NCI-H1105 treated with DMSO at 0.1 percent for 48 hours (cell line): ENCODE measurements around the gene GNG12.
A peak's percentile ranks its signal among the peaks of the same experiment; 100 is the strongest.

Experiments
- DNase-seq: peaks from one replicate; lab custom pipeline; 2025; lab: John Stamatoyannopoulos, UW

The GNG12 gene

GRCh38 chr1:67814121-67814772, 19.0 kb downstream of the GNG12 start:
- peak; percentile 30 for DNase-seq

DNA sequence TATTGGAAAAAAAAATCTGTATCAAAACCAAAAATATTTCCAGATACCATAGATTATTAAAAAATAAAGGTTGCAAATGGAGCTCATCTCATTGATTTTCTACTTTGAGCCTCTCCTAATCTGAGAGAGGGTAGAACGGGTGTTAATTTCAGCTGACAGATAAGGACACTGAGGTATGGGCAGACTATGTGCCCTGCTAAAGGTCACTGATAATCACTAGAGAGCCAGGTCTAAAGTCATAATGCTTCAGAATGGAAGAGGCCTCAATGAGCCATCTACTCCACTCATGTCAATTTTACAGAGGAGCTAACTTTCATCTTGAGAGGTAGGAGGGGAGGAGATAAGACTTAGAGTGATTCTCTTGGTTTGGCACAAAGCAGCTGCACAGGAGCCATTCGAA, 21.0 kb downstream of the GNG12 start:
- DNase-seq: no peak

DNA sequence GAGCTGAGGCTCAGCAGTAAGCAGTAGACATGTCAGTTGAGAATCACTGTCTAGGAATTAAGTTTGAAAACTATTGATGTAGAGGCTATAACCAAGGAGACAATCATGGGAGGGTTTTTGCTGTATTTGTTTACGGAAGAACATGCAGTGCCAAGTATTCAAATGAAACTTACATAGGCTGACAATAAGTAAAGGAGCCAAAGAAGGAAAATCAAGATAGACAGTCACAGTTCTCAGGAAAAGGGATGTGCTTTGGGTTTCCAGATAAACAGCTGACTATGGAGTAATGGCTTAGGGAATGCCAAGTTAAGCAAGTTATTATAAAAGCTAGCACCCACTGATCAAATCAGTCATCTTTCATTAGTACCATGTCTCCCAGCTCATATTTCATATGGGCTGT, 21.5 kb downstream of the GNG12 start:
- DNase-seq: no peak

DNA sequence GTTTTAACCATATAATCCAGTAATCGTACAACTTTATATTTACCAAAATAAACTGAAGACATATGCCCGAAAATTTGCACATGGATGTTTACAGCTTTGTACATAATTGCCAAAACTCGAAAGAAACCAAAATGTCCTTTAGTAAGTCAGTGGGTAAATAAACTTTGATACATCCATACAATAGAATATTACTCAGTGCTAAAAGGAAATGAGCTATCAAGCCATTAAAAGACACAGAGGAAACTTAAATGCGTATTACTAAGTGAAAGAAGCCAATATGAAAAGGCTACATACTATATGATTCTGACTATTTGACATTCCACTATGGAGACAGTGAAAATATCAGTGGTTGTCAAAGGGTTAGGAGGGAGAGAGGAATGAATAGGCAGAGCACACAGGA, 23.4 kb downstream of the GNG12 start:
- DNase-seq: no peak

DNA sequence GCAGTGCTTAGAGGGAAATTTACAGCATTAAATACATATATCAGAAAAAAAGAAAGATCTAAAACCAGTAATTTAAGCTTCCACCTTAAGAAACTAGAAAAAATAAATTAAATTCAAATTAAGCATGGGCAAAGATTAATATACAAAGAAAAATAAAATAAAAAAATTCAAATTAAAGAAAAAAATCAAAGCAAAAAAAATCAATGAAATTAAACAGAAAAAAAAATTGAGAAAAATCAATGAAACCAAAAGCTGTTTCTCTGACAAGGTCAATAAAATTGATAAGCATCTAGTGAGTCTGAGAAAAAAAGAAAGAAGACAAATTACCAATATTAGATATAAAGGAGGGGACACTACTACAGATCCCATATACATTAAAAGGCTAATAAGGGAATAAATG, 26.0 kb downstream of the GNG12 start:
- no peak for DNase-seq

- no peak for DNase-seq
These were observed 28.6 kb downstream of the GNG12 start for GRCh38 chr1:67804710-67805109.

DNA sequence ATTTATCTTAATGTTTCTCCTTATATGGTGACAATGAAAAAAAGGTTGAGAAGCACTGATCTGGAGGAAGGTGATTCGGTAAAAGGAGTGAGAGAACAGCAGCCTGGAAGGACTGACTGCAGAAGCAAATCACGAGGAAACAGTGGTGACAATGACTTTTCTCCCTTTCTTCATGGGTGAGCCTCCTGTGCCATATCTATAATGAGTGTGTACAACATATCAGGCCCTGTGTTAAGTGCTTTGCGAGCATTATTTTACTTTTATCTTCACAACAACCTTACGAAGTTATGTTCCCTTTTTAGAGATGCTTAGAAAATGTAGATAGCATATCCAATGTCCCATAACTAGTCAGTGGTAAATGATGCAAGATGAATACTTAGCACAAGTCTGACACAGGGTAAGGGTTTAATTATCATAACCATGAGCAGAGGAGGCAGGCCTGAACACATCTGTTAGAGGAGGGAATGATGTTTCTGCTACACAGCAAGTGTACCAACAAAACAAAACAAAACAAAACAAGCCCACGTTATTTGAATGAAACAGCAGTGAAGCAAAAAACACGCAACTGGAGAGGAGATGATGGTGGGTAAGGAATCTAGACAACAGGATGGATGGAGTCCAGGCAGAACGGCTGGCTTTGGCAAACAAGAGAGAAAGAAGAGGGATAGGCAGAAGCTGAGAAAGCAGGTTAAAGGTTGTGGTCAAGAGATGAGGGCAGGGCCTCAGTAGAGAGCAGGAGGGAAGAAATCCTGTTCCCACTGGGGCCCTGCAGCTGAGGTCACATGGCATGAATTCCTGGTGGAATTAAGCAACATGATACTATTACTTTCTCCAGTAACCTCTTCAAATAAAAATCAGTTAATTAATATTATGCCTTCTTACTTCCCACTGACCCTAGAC, 29.6 kb downstream of the GNG12 start:
- DNase-seq: peak; percentile 33

- no peak for DNase-seq
These were observed 30.7 kb downstream of the GNG12 start for GRCh38 chr1:67802565-67802964.

GRCh38 chr1:67801903-67802302, 31.4 kb downstream of the GNG12 start:
- no peak for DNase-seq

GRCh38 chr1:67795179-67795912, 37.9 kb downstream of the GNG12 start:
- DNase-seq: no peak

DNA sequence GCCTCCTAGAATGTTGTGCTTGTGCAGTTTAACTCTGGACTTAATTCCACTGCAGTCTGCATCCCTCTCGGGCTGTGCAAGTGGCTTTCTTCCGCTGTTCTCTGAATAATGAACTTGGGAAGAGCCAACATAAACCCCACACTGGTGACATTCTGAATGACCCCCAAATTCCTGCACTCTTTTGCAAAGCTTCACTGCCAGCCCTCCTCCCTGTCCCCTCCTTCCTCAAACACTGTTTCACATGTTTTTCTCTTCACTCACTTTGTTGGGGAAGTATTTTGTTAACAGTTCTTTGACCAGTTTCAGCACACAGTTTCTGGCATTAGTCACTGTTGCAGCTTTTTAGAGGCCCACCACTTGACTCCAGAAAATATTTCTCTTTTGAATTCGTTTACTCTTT, 39.7 kb downstream of the GNG12 start:
- no peak for DNase-seq

GRCh38 chr1:67792741-67793458, 40.4 kb downstream of the GNG12 start:
- DNase-seq: no peak

DNA sequence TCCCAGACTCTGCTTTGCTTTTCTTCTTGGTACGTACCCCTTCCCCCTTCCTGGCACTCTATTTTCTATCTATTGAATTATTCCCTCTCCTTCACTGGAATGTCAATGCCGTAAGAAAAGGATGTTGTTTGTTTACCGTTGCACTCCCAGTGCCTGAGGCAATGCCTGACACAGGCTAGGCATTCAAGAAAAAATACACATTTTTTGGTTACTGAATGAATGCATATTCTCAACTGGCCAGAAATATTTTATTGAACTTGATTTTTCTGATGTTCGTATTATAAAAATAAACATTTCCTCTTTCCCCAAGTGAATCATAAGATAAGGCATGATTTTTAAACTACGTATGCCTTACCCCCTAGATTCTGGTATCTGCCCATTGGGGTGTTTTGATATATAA, 41.2 kb downstream of the GNG12 start:
- no peak for DNase-seq

- no peak for DNase-seq
These were observed 41.6 kb downstream of the GNG12 start for GRCh38 chr1:67791686-67792085.

- no peak for DNase-seq
These were observed 42.0 kb downstream of the GNG12 start for GRCh38 chr1:67791261-67791660.

DNA sequence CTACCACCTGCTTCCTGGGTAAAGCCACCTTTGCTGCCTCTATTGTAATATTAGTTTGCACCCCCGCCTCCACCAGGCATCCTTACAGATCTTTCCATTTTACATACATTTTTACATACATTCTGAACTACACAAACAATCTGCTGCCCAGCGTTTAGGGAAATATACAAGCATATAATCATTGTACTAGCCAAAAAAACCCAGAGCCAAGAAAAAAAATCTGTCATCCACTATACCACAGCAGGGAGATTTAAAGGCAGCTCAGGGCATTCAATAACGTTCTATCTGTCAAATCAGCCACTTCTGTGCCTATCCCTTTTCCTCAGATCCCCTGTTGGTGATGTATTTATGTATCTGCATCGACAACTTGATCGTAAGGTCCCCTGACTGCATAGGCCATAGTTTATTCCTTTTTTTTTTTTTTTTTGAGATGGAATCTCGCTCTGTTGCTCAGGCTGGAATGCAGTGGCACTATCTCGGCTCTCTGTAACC, 43.0 kb downstream of the GNG12 start:
- no peak for DNase-seq

- DNase-seq: no peak
These were observed 43.7 kb downstream of the GNG12 start for GRCh38 chr1:67789551-67789950.

- DNase-seq: no peak
These were observed 44.4 kb downstream of the GNG12 start for GRCh38 chr1:67788904-67789303.

GRCh38 chr1:67788238-67788790, 45.0 kb downstream of the GNG12 start:
- no peak for DNase-seq

DNA sequence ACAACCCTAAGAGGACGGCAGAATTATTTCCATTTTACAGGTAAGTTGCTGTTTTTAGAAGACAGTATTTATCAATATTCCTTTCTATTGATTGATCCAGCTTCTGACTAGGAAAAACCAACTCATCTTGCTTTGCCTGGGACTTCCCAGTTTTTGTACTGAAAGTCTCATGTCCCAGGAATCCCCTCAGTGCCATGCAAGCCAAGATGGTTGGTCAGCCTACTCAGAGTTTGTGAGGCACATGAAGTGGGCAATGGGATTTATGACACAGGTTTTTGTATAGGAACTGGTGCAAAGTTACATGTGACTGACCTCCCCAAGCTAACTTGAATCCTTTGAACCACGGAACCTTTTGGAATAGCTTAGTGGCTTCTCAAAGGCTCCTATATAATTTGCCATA, 45.5 kb downstream of the GNG12 start:
- no peak for DNase-seq

DNA sequence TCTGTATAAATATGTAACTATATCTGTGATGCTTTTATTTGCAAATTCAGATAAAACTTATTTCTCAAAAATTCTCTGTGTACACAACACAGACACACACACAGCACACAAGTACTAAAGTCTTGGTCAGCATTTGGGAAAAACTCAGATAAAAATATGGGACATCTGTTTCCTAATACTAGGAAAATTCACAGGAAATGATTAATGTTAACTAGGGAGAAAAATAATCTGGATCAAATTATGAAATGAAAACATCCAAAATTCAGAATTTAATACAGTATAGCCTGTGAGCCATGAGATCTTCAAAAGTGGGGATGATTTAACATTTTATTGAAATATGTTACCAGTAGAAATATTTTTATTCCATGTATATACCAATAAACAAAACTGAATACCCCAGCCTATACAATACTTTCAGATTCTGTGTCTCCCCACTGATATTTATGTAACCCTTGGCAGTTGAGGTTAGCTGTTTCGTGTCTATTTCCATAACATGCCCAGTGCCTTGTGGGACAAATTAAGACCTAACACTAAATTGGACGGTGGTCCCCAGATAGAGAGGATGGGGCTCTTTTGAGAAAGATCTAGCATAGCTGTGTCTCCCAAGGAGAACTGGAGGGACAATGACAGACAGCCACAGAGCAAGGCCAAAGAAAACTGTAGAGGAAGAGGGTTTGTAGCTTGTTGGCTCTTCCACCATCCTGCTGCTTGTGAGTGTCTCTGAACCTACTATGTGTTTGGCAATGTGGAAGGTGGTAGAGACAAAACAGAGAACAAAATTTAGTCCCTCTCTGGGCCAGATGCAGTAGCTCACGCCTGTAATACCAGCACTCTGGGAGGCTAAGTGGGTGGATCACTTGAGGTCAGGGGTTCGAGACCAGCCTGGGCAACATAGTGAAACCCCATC, 47.2 kb downstream of the GNG12 start:
- no peak for DNase-seq
